ENCODE results near the gene RNLS. TPM values are rescaled to one million over a fixed set of nuclear protein-coding genes. Genes with fewer than 3 reads are reported as not detected.

Gene RNLS
- total RNA-seq, 3 donors from 2014 or later (not counting 1 experiment from before 2014, with no cell fraction given) = 4.0 to 6.8 (median 4.4) TPM

DNA sequence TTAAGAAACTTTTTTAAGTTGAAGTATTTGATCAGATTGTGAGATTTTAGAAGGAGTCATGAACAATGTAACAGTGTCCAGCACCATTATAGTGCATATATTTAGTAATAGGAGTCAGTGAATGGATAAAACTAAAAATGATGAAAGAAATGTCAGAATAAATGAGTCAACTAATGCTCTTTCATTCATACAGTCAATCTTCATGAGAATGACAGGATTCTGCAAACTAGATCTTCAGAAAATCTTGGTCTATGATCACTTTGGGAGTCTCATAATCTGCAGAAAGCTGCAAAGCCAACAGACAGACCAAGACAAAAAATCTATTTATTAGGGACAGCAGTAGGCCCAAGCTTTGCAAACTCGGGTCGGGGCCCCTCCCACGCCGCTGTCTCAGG is 710 bp downstream of the RNLS start:
- H3K9me3 Mint-ChIP-seq = no peaks in the 10 kb centered on the region
- intact Hi-C loops (cut with micrococcal nuclease) = no loop called here
- TF ChIP-seq, protein P1, sequence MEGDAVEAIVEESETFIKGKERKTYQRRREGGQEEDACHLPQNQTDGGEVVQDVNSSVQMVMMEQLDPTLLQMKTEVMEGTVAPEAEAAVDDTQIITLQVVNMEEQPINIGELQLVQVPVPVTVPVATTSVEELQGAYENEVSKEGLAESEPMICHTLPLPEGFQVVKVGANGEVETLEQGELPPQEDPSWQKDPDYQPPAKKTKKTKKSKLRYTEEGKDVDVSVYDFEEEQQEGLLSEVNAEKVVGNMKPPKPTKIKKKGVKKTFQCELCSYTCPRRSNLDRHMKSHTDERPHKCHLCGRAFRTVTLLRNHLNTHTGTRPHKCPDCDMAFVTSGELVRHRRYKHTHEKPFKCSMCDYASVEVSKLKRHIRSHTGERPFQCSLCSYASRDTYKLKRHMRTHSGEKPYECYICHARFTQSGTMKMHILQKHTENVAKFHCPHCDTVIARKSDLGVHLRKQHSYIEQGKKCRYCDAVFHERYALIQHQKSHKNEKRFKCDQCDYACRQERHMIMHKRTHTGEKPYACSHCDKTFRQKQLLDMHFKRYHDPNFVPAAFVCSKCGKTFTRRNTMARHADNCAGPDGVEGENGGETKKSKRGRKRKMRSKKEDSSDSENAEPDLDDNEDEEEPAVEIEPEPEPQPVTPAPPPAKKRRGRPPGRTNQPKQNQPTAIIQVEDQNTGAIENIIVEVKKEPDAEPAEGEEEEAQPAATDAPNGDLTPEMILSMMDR (IDR thresholded peaks at IDR 0.05) = no peak

DNA sequence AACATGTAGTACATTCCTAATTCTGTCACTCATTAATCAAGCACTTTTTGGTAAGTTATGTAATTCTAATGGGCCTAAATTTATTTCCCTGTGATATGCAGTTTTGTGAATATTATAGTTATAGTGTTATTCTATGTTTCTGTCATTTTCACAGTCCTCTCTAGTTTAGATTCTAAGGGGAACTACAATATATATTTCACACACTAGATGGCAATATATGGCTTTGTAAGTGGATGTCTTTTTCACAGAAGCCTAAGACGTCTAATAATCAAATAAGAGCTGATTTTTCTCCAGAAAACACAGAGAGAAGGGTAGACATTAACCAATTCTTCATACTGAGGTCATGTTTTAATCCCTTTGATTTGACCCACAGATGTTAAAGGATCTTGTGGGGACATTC is 18.0 kb downstream of the RNLS start:
- Histone ChIP-seq H3K9me3 (ENCODE audit: control insufficient read depth, insufficient read depth, low read length) (no peaks in the 10 kb centered on the region), H3K4me3 (ENCODE audit: low read length) (no peak overlapping the region), H3K4me1 (ENCODE audit: control insufficient read depth, insufficient read depth, low read length) (no peaks in the 10 kb centered on the region), H3K27ac (ENCODE audit: low read length) (no peak overlapping the region), H3K27me3 (ENCODE audit: control insufficient read depth, insufficient read depth, low read length) (no peaks in the 10 kb centered on the region), H3K36me3 (ENCODE audit: control insufficient read depth, insufficient read depth, low read length) (no peaks in the 10 kb centered on the region)
- TF ChIP-seq, protein P1 (IDR thresholded peaks at IDR 0.05) = no peak
- no CpG with 5 or more reads among the region's 1 CpG for WGBS (ENCODE audit: insufficient coverage)
- no peak for ATAC-seq
- Mint-ChIP-seq H3K9me3 (no peaks in the 10 kb centered on the region), H3K36me3 (no peaks in the 10 kb centered on the region), H3K27ac (no peak overlapping the region), H3K27me3 (ENCODE audit: low read depth in 2 of 2) (peaks cover 0 to 3% of the 10 kb centered on the region in 2 donors), H3K4me1 (peaks cover 0 to 2% of the 10 kb centered on the region in 2 donors), H3K4me3 (no peak overlapping the region)
- DNase-seq = peak in 1 of 2 donors; percentile 34
- intact Hi-C loops (cut with micrococcal nuclease) = no loop called here

More for the DNA sequence above, 710 bp downstream of the RNLS start:
- Mint-ChIP-seq H3K4me3 (peak overlapping the region; percentile 94), H3K27ac (peak overlapping the region; percentile 88 to 94), H3K4me1 (peaks cover 11 to 12% of the 10 kb centered on the region in 2 donors), H3K27me3 (ENCODE audit: low read depth in 2 of 2) (peaks cover 12 to 22% of the 10 kb centered on the region in 2 donors), H3K36me3 (no peaks in the 10 kb centered on the region)
- H3K27ac ChIP-seq (ENCODE audit: low read length) = peak overlapping the region; percentile 80
- H3K27me3 ChIP-seq (ENCODE audit: control insufficient read depth, insufficient read depth, low read length) = peaks cover 5% of the 10 kb centered on the region
- no peak for DNase-seq
- peak overlapping the region; percentile 74 for H3K4me3 ChIP-seq (ENCODE audit: low read length)
- WGBS (ENCODE audit: insufficient coverage) = 5% methylated on average over 4 of the region's 4 CpGs
- H3K36me3 ChIP-seq (ENCODE audit: control insufficient read depth, insufficient read depth, low read length) = no peaks in the 10 kb centered on the region
- no peaks in the 10 kb centered on the region for H3K9me3 ChIP-seq (ENCODE audit: control insufficient read depth, insufficient read depth, low read length)
- peaks cover 6% of the 10 kb centered on the region for H3K4me1 ChIP-seq (ENCODE audit: control insufficient read depth, insufficient read depth, low read length)
- ATAC-seq = no peak

DNA sequence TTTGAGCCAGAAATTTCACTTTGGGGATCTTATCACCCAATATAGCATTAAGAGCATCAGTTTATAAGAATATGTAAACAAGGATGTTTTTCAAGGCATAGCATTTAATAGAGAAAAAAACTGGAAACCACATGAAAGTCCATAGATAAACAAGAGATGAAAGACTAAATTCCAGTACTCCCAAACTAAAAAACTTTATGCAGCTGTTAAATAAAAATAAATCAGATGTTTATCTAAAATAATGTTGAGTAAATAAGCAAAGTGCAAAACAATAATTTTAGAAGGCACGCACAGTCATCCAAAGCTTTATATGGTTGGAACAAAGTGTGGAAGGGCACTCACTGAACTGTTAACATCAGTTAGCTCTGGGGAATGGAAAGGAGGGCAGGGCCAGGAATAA is 21.0 kb downstream of the RNLS start:
- Histone ChIP-seq H3K27ac (ENCODE audit: low read length) (no peak overlapping the region), H3K36me3 (ENCODE audit: control insufficient read depth, insufficient read depth, low read length) (no peaks in the 10 kb centered on the region), H3K27me3 (ENCODE audit: control insufficient read depth, insufficient read depth, low read length) (no peaks in the 10 kb centered on the region), H3K4me3 (ENCODE audit: low read length) (no peak overlapping the region), H3K9me3 (ENCODE audit: control insufficient read depth, insufficient read depth, low read length) (no peaks in the 10 kb centered on the region), H3K4me1 (ENCODE audit: control insufficient read depth, insufficient read depth, low read length) (no peaks in the 10 kb centered on the region)
- Mint-ChIP-seq H3K27me3 (ENCODE audit: low read depth in 2 of 2) (peaks cover 0 to 3% of the 10 kb centered on the region in 2 donors), H3K4me3 (no peak overlapping the region), H3K27ac (no peak overlapping the region), H3K9me3 (no peaks in the 10 kb centered on the region), H3K4me1 (peaks cover 0 to 10% of the 10 kb centered on the region in 2 donors), H3K36me3 (no peaks in the 10 kb centered on the region)
- no peak for DNase-seq
- no peak for ATAC-seq
- TF ChIP-seq, protein P1 (IDR thresholded peaks at IDR 0.05) = no peak
- intact Hi-C loops (cut with micrococcal nuclease) = no loop called here
- WGBS (ENCODE audit: insufficient coverage) = 100% methylated on average over 1 of the region's 1 CpG

DNA sequence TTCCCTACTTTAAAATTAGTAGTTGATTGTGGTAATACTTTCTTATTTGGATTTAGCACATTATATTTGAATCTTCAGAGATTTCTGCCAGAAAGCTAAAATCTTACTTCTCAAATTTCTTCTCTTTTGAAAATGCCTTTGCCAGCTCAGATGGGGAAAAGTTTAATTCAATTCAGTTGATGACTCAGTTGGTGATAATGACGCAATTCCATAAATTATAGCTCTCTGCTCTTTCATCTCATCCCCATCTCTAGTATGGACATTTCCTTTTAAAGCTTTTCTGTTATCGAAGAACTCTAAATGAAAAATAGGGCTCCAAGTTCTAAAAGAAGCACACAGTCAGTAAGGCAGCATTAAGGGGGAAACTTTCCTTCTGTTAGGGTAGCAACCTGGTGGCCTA is 25.5 kb downstream of the RNLS start:
- no peak overlapping the region for H3K4me3 ChIP-seq (ENCODE audit: low read length)
- intact Hi-C loops (cut with micrococcal nuclease) = loop anchor here (10.0 kb wide), 1 partner anchor 1023 kb away; no protein-coding TSS in a partner anchor
- no peaks in the 10 kb centered on the region for H3K4me1 ChIP-seq (ENCODE audit: control insufficient read depth, insufficient read depth, low read length)
- no peak overlapping the region for H3K27ac Mint-ChIP-seq
- TF ChIP-seq, protein P1 (IDR thresholded peaks at IDR 0.05) = no peak
- H3K36me3 Mint-ChIP-seq = no peaks in the 10 kb centered on the region
- DNase-seq (no peak), ATAC-seq (no peak)
- H3K4me1 Mint-ChIP-seq = peaks cover 0 to 10% of the 10 kb centered on the region in 2 donors
- H3K36me3 ChIP-seq (ENCODE audit: control insufficient read depth, insufficient read depth, low read length) = no peaks in the 10 kb centered on the region
- H3K27me3 Mint-ChIP-seq (ENCODE audit: low read depth in 2 of 2) = peaks cover 0 to 3% of the 10 kb centered on the region in 2 donors
- WGBS (ENCODE audit: insufficient coverage) = 80% methylated on average over 1 of the region's 2 CpGs
- no peak overlapping the region for H3K4me3 Mint-ChIP-seq
- H3K27ac ChIP-seq (ENCODE audit: low read length) = no peak overlapping the region
- no peaks in the 10 kb centered on the region for H3K27me3 ChIP-seq (ENCODE audit: control insufficient read depth, insufficient read depth, low read length)
- H3K9me3 Mint-ChIP-seq = no peaks in the 10 kb centered on the region
- H3K9me3 ChIP-seq (ENCODE audit: control insufficient read depth, insufficient read depth, low read length) = no peaks in the 10 kb centered on the region
